Panc1 (cell line): ENCODE results near the gene INPP5F.

ENCODE experiments used
- POLR2AphosphoS5 ChIP-seq: IDR thresholded peaks from 2 replicates; pipeline ENCODE4 v1.6.1; 2012; ENCODE audit warnings: mild to moderate bottlenecking, low read depth, low read length, moderate library complexity
- REST ChIP-seq, 2 experiments: IDR thresholded peaks; 2 replicates each; pipeline ENCODE4 v1.6.1; 2011 to 2012; ENCODE audit warnings: low read depth in 2 of 2, control low read depth in 1 of 2, low read length in 1 of 2, mild to moderate bottlenecking in 1 of 2, moderate library complexity in 1 of 2; ENCODE audit not compliant: insufficient read depth in 1 of 2
- SIN3A ChIP-seq: IDR thresholded peaks from 2 replicates; pipeline ENCODE4 v1.6.1; 2012; ENCODE audit warnings: low read depth, mild to moderate bottlenecking, low read length, moderate library complexity, borderline replicate concordance; ENCODE audit not compliant: insufficient read depth
- TCF7L2 ChIP-seq: IDR thresholded peaks from 2 replicates; pipeline ENCODE4 v1.6.1; 2011; ENCODE audit warnings: mild to moderate bottlenecking, low read depth, low read length, inconsistent platforms
- TF ChIP-seq, protein P1 (sequence below): fragments of 450-650 bp; IDR thresholded peaks from 2 replicates; pipeline ENCODE4 v1.5.1; 2017; ENCODE audit warnings: mild to moderate bottlenecking

- TF ChIP-seq, protein P1, sequence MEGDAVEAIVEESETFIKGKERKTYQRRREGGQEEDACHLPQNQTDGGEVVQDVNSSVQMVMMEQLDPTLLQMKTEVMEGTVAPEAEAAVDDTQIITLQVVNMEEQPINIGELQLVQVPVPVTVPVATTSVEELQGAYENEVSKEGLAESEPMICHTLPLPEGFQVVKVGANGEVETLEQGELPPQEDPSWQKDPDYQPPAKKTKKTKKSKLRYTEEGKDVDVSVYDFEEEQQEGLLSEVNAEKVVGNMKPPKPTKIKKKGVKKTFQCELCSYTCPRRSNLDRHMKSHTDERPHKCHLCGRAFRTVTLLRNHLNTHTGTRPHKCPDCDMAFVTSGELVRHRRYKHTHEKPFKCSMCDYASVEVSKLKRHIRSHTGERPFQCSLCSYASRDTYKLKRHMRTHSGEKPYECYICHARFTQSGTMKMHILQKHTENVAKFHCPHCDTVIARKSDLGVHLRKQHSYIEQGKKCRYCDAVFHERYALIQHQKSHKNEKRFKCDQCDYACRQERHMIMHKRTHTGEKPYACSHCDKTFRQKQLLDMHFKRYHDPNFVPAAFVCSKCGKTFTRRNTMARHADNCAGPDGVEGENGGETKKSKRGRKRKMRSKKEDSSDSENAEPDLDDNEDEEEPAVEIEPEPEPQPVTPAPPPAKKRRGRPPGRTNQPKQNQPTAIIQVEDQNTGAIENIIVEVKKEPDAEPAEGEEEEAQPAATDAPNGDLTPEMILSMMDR = no peak
- no peak for TF ChIP-seq TCF7L2
- no peak for TF ChIP-seq REST (IDR thresholded peaks at IDR 0.05; ENCODE audit: insufficient read depth in 1 of 2, low read depth in 2 of 2, low read length in 1 of 2)
- TF ChIP-seq POLR2AphosphoS5 = no peak
- TF ChIP-seq SIN3A = no peak
Measured at GRCh38 chr10:119862524-119862923, 136.7 kb downstream of the INPP5F start.
